ES-I3 (cell line): ENCODE data around the gene HBG2.
"Not testable (repeated sequence)": the region's sequence is repeated elsewhere in the genome, so short reads cannot be mapped to it uniquely, and the experiment has no call there.

Experiments used
- H3K36me3 ChIP-seq: 2 replicates; pipeline ENCODE4 v1.6.1; 2013; ENCODE audit warnings: mild to moderate bottlenecking, low read length, control low read depth, moderate library complexity; ENCODE audit not compliant: insufficient read depth
- H3K4me1 ChIP-seq: 2 replicates; pipeline ENCODE4 v1.6.1; 2013; ENCODE audit warnings: mild to moderate bottlenecking, control low read depth, low read length; ENCODE audit not compliant: insufficient read depth
- H3K9ac ChIP-seq: 2 replicates; pipeline ENCODE4 v1.6.1; 2013; ENCODE audit warnings: low read depth, mild to moderate bottlenecking, low read length, moderate library complexity
- H3K9me3 ChIP-seq: 2 replicates; pipeline ENCODE4 v1.6.1; 2013; ENCODE audit warnings: mild to moderate bottlenecking, low read length, moderate library complexity; ENCODE audit not compliant: control insufficient read depth, insufficient read depth

Gene HBG2

DNA sequence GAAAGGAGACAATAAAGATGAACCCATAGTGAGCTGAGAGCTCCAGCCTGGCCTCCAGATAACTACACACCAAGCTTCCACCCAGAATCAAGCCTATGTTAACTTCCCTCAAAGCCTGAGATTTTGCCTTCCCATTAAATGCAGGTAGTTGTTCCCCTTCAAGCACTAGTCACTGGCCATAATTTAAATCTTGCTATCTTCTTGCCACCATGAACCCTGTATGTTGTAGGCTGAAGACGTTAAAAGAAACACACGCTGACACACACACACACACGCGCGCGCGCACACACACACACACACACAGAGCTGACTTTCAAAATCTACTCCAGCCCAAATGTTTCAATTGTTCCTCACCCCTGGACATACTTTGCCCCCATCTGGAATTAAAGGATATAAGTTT lies 6.1 kb downstream of the HBG2 start:
- H3K4me1 ChIP-seq, H3K9me3 ChIP-seq, H3K9ac ChIP-seq, H3K36me3 ChIP-seq: not testable (repeated sequence)

DNA sequence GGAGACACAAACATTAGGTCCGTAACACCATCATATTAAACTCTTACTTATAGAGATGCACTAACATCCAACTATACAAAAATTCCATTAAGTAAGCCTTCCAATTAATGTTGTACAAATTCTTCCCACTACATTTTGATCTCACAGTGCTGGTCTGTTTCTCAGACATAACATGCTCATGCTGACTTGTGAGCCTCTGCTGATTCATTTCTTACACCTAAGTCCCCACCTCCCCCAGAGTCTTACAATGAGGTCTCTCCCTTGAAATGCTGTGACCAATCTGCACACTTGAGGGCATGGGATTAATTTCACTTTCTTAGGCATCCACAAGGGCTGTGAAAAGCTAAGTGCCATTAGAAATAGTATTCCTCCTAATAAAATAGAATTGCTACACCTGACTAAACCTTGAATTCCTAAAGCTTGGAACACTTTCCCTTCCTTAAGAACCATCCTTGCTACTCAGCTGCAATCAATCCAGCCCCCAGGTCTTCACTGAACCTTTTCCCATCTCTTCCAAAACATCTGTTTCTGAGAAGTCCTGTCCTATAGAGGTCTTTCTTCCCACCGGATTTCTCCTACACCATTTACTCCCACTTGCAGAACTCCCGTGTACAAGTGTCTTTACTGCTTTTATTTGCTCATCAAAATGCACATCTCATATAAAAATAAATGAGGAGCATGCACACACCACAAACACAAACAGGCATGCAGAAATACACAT lies 6.9 kb downstream of the HBG2 start:
- Histone ChIP-seq H3K4me1 (no peaks in the 10 kb centered on the region), H3K36me3 (no peaks in the 10 kb centered on the region), H3K9me3 (no peaks in the 10 kb centered on the region), H3K9ac (no peak overlapping the region)

DNA sequence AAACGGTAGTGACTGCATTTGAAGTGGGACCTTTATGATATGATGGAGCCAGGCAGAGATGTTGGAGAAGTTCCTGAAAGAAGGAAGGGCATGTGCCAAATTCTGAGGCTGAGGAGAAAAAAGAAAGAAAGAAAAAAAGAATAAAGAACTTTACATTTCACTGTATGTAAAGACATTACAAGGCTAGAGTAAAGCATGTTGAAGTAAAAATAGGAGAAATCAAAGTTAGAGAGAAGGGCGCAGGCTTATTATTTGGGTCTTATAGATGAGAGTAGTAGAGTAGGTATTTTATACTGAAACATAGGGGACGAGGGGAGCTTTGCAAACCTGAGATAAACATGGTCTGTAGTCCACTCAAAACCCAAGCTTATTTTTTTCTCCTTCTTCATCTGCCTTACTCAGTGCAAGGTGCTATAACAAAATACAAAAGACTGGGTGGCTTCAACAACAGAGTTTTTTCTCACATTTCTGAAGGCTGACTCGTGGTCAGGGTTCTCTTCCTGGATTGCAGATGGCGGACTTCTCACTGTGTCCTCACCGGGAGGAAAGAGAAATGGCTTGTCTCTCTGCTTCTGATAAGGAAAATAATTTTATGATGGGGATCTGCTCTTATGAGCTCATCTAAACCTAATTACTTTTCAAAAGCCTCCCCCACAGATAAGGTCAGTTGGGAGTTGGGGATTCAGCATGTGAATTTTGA lies 7.7 kb downstream of the HBG2 start:
- H3K36me3 ChIP-seq: no peaks in the 10 kb centered on the region
- H3K9me3 ChIP-seq: no peaks in the 10 kb centered on the region

DNA sequence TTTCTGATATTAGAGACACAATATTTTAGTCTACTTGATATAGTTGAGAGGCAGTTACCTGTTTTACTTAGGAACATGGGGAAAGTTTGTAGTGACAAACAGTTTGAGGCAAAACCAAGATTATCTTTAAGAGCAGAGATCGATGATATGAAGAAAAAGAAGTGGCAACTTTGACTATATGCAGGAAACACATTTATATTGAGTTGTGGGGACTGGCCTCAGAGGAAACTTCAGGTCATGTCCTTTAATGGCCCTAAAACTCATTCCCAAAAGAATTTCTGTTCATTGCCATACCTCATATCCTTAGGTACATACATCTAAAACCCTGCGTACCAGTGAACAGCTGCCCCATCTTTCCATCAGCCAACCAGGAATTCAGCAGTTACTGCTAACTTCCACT lies 9.4 kb downstream of the HBG2 start:
- Histone ChIP-seq H3K9ac (no peak overlapping the region), H3K4me1 (no peaks in the 10 kb centered on the region), H3K9me3 (no peaks in the 10 kb centered on the region), H3K36me3 (no peaks in the 10 kb centered on the region)

More for the DNA sequence above, 7.7 kb downstream of the HBG2 start:
- no peak overlapping the region for H3K9ac ChIP-seq
- H3K4me1 ChIP-seq: no peaks in the 10 kb centered on the region

DNA sequence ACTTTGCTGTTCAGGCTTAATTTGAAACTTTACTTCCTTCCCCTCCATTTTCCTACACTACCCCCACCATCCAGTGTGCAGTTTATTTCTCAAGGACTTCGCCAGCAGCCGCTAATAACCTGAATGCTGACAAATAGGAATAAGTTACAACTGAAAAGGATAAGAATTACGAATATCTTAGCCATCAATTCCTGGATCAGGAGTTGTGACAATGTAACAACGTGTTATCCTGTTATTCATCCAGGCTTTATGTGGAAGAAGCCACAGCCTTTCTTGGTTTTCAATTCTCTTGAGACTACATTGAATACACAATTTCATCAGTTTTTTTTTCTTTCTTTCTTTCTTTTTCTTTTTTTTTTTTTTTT lies 10.8 kb downstream of the HBG2 start:
- H3K9ac ChIP-seq: no peak overlapping the region
- H3K36me3 ChIP-seq: no peaks in the 10 kb centered on the region
- H3K4me1 ChIP-seq: no peaks in the 10 kb centered on the region
- no peaks in the 10 kb centered on the region for H3K9me3 ChIP-seq

DNA sequence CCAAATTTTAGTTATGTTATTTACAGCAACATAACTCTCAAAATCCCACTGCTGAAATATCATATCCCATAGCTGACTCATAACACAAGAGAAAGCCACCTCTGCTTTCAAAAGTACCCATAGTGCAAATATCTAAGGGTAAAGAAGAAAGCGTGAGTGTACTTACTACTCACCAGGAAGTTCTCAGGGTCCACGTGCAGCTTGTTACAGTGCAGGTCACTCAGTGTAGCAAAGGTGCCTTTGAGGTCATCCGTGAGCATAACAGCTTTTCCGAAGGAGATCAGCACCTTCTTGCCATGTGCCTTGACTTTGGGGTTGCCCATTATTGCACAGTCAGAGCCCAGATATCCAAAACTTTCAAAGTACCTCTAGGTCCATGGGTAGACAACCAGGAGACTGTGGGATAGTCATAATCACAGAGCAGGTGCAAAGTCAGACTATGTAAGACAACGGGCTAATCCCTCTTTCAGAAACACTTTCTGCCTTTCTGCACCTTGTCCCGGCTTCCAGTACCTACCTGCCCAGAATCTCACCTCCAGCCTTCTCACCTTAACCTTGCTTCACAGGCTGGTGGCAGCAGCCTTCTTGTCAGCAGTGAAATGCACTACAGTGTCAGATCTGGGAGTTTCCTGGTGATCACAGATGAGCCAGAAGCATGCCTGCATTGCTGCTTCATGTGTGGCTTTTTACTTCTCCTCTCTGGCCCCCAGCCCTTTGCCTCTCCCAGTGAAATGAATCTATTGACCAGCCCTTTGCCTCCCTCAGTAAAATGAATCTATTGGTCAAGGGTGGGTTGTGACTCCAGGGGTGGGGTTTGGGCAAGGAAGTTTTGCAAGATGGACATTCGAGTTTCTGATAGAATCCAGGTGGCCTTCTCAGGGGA lies 11.4 kb downstream of the HBG2 start:
- Histone ChIP-seq H3K9me3 (no peaks in the 10 kb centered on the region), H3K36me3 (no peaks in the 10 kb centered on the region)

DNA sequence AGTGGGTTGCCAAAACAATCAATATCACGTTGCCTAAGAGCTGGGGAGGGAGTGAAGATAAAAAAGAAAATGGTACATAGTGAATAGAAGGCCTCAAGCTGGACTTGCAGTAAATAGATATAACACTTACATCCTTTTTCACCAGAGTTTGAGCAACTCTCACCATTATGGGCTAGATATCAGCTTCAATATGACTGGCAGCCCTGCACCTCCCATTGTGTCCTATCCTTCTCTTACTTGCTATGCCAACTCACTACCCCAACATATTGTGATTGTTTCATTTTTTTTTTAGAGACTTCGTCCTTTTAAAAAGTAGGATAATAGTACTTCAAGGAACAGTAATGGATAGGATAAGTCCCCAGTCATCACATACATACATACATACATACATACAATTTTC lies 12.4 kb downstream of the HBG2 start:
- H3K36me3 ChIP-seq: no peaks in the 10 kb centered on the region
- H3K4me1 ChIP-seq: no peaks in the 10 kb centered on the region
- H3K9me3 ChIP-seq: no peaks in the 10 kb centered on the region
- H3K9ac ChIP-seq: no peak overlapping the region

More for the DNA sequence above, 11.4 kb downstream of the HBG2 start:
- Histone ChIP-seq H3K4me1 (no peaks in the 10 kb centered on the region), H3K9ac (no peak overlapping the region)

DNA sequence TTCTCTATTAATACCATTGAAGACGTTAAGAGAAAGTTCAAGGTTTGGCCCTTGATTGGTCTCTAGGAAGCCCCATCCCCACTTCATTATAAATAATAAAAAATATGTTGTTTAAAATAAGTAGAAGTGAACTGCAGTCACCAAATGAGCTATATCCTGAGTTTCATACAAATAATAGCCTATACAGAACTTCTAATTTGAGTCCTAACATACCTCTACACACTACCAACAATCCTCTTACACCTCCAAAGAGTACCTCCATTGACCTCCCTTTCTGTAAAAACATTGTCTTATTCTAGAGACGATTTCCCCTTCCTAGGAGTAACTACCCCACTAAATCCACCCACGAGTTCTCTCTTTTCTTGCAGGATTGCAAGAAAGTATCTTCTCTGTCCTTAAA lies 13.1 kb downstream of the HBG2 start:
- Histone ChIP-seq H3K9ac (no peak overlapping the region), H3K36me3 (no peaks in the 10 kb centered on the region), H3K4me1 (no peaks in the 10 kb centered on the region), H3K9me3 (no peaks in the 10 kb centered on the region)

DNA sequence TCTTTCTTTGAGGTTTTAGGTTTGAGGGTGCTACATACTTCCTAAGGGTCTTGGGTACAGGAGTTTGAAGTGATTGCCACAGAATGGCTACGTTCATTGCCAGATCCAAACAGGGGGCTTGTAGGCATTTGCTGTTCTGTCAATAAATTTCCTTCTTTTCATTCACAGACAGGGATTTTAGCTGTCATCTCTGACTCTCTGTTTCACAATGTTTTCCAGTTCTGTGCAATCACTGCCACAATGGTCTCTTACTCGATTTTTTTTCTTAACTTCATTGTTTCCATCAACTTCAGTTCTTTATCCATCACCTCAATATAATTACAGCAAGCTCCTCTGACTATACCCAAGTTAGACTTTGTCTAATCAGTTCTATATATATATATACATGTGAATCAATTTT lies 14.1 kb downstream of the HBG2 start:
- no peak overlapping the region for H3K9ac ChIP-seq

DNA sequence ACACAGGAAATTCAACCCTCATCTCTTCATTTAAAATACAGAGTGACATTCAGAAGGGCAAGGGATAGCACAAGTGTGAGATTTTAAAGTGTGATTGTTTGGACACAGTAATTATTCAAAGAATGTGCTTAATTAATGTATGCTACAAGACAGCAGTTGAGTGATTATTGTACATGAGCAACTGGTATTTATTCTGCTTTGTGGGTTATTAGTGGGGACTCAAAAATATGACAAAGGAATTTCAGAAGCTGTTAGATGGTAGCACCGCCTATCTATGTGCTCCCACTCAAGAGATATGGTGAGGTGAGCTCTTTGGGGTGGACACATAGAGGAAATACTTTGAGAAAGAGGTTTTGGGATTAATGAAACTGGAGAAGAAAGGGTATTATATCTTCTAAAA lies 14.5 kb downstream of the HBG2 start:
- no peaks in the 10 kb centered on the region for H3K36me3 ChIP-seq
- no peaks in the 10 kb centered on the region for H3K4me1 ChIP-seq
- H3K9ac ChIP-seq: no peak overlapping the region
- no peaks in the 10 kb centered on the region for H3K9me3 ChIP-seq

More for the DNA sequence above, 14.1 kb downstream of the HBG2 start:
- Histone ChIP-seq H3K36me3 (no peaks in the 10 kb centered on the region), H3K9me3 (no peaks in the 10 kb centered on the region), H3K4me1 (no peaks in the 10 kb centered on the region)

DNA sequence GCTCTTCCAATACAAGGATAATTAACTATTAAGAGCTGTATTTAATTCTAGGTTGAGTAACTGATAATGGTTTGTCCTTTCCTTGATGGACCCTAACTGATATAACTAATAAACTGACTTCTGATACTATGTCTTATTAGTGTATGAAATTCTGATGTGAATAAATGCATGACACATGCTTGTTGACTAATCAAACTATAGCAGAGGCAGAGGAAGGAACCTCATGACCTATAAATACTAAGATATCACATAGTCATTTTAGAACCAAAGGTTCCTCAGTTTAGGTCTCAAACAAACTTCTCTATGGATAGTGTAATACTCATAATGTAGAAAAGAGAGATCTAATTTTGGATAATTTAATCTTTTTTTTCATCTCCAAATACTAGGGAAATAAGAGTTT lies 15.5 kb downstream of the HBG2 start:
- Histone ChIP-seq H3K9ac (no peak overlapping the region), H3K4me1 (no peaks in the 10 kb centered on the region), H3K9me3 (no peaks in the 10 kb centered on the region), H3K36me3 (no peaks in the 10 kb centered on the region)

DNA sequence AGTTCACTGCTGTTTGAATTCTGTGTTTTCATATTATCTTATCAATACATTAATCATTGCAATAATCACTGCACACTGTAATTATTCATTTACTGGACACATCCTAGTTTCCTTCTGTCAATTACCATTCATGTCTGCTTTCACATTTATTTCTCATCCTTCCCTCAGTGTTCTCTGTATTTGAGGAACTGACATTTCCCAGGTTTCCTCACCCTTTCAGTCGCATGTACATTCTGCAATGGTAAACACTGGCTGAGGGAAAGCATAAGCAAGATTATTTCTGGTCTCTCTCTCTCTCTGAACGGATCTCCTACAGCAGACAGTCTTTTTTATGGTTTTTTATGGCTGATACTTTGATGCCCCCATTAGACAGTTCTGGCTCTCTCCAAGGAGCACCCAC lies 16.1 kb downstream of the HBG2 start:
- H3K36me3 ChIP-seq: no peaks in the 10 kb centered on the region

DNA sequence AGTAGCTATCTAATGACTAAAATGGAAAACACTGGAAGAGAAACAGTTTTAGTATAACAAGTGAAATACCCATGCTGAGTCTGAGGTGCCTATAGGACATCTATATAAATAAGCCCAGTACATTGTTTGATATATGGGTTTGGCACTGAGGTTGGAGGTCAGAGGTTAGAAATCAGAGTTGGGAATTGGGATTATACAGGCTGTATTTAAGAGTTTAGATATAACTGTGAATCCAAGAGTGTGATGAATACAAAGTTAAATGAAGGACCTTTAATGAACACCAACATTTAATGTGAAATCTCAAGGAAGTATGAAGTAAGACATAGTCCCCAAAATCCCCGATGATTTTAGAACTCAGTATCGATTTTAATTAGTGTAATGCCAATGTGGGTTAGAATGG lies 17.2 kb downstream of the HBG2 start:
- no peaks in the 10 kb centered on the region for H3K4me1 ChIP-seq
- H3K9me3 ChIP-seq: no peaks in the 10 kb centered on the region
- H3K36me3 ChIP-seq: no peaks in the 10 kb centered on the region
- no peak overlapping the region for H3K9ac ChIP-seq

More for the DNA sequence above, 16.1 kb downstream of the HBG2 start:
- no peaks in the 10 kb centered on the region for H3K4me1 ChIP-seq
- no peak overlapping the region for H3K9ac ChIP-seq
- H3K9me3 ChIP-seq: no peaks in the 10 kb centered on the region

DNA sequence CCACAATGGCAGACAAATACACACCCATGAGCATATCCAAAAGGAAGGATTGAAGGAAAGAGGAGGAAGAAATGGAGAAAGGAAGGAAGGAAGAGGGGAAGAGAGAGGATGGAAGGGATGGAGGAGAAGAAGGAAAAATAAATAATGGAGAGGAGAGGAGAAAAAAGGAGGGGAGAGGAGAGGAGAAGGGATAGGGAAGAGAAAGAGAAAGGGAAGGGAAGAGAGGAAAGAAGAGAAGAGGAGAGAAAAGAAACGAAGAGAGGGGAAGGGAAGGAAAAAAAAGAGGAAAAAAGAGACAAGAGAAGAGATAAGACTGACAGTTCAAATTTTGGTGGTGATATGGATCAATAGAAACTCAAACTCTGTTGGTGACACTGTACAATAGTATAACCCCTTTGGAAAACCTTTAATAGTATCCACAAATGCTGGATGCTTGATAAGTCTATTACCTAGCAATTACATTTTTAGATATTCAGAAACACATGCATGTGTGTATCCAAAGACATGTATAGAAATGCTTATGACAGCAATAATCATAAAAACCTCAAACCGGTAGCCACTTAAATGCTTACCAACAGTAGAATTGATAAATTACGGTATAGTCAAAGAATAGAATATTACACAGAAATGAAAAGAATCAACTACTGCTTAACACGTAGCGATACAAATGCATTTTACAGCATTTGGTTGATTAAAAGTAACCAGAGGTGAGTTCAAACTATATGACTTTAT lies 19.1 kb downstream of the HBG2 start:
- no peaks in the 10 kb centered on the region for H3K36me3 ChIP-seq
- no peak overlapping the region for H3K9ac ChIP-seq
- H3K4me1 ChIP-seq: no peaks in the 10 kb centered on the region
- no peaks in the 10 kb centered on the region for H3K9me3 ChIP-seq
